NCI-H2196 (cell line): Measurements from ENCODE around the gene DAPK2.

Source experiments
- DNase-seq: peaks from one replicate; lab custom pipeline; 2025; ENCODE audit not compliant: unreplicated experiment; lab: John Stamatoyannopoulos, UW

Gene DAPK2

GRCh38 chr15:63874616-63875015 is 171.7 kb downstream of the DAPK2 start:
- no peak for DNase-seq

GRCh38 chr15:63872759-63873510 is 173.3 kb downstream of the DAPK2 start:
- DNase-seq, result no peak

- no peak for DNase-seq
Observed at GRCh38 chr15:63870487-63871209, 175.6 kb downstream of the DAPK2 start.

- DNase-seq, result no peak
Observed at GRCh38 chr15:63870043-63870394, 176.3 kb downstream of the DAPK2 start.

GRCh38 chr15:63869371-63870042 is 176.8 kb downstream of the DAPK2 start:
- no peak for DNase-seq

GRCh38 chr15:63864186-63864585 is 182.1 kb downstream of the DAPK2 start:
- DNase-seq, result no peak

GRCh38 chr15:63861946-63862517 is 184.3 kb downstream of the DAPK2 start:
- DNase-seq, result no peak

- DNase-seq, result no peak
Observed at GRCh38 chr15:63860555-63860954, 185.7 kb downstream of the DAPK2 start.

GRCh38 chr15:63860155-63860554 is 186.1 kb downstream of the DAPK2 start:
- DNase-seq, result no peak

GRCh38 chr15:63858881-63859280 is 187.4 kb downstream of the DAPK2 start:
- no peak for DNase-seq

GRCh38 chr15:63858448-63858847 is 187.8 kb downstream of the DAPK2 start:
- no peak for DNase-seq

- DNase-seq, result no peak
Observed at GRCh38 chr15:63857461-63857856, 188.8 kb downstream of the DAPK2 start.
